GM12878 (cell line): ENCODE data around the gene LZTFL1. TPM values are rescaled to one million over a fixed set of nuclear protein-coding genes. Genes with fewer than 3 reads are reported as not detected.

Experiments
- ATAC-seq: fragments of 200-7000 bp; cut with Tn5 transposase; 3 replicates; pipeline ENCODE4 v1.9.1; 2020; ENCODE audit warnings: mild to moderate bottlenecking, moderate library complexity
- BruUV-seq: library from RNA; stranded (reverse); fragments of 400-500 nt; replicated peaks from 2 replicates; lab custom pipeline; 2021; lab: Mats Ljungman, UMichigan
- CTCF ChIA-PET: fragments of 300-600 bp; sonication (Branson Sonifier 250); formaldehyde crosslinking; extraction: SDS; loops from one replicate; lab custom pipeline; 2021; ENCODE audit warnings: inconsistent platforms; lab: Yijun Ruan, JAX
- POLR2A ChIA-PET: fragments of 350-600 bp; formaldehyde crosslinking; extraction: SDS; loops from one replicate; lab custom pipeline; 2021; ENCODE audit warnings: inconsistent platforms; lab: Charles Lee
- RAD21 ChIA-PET: fragments of 300-600 bp; sonication (Branson Sonifier 250); formaldehyde crosslinking; loops from one replicate; lab custom pipeline; 2023; ENCODE audit warnings: antibody characterized with exemption; ENCODE audit not compliant: unreplicated experiment; lab: Charles Lee
- SMC1A ChIA-PET: fragments of 300-600 bp; sonication (Branson Sonifier 250); formaldehyde crosslinking; loops from one replicate; lab custom pipeline; 2023; ENCODE audit not compliant: unreplicated experiment, uncharacterized antibody; lab: Charles Lee
- DNase-seq: peaks from one replicate; pipeline ENCODE4 v3.0.0-alpha.2; 2011; ENCODE audit warnings: low read depth, low spot score
- FAIRE-seq: peaks from 3 replicates; lab custom pipeline; 2011; peaks lifted over from hg19 to GRCh38; lab: Jason Lieb, UNC
- H2AFZ ChIP-seq: 2 replicates; pipeline ENCODE4 v1.6.0; 2011; ENCODE audit warnings: low read depth, low read length, control low read depth; ENCODE audit not compliant: control insufficient read depth
- H3K27ac ChIP-seq: 2 replicates; pipeline ENCODE4 v1.5.1; 2011; ENCODE audit warnings: control low read depth; ENCODE audit not compliant: control insufficient read depth, insufficient read depth
- H3K27me3 ChIP-seq, 2 experiments: replicated peaks in 1 of 2; 2 replicates each; pipeline versions ENCODE4 v1.6.0 to v1.6.1; 2011; ENCODE audit warnings: low read length in 1 of 2; ENCODE audit not compliant: control insufficient read depth in 2 of 2, insufficient read depth in 2 of 2
- H3K36me3 ChIP-seq, 2 experiments: 2 replicates each; pipeline ENCODE4 v1.5.1; 2011; ENCODE audit warnings: low read length in 1 of 2; ENCODE audit not compliant: control insufficient read depth in 2 of 2, insufficient read depth in 2 of 2
- H3K4me1 ChIP-seq: 2 replicates; pipeline ENCODE4 v1.6.1; 2011; ENCODE audit warnings: mild to moderate bottlenecking, low read length, moderate library complexity, mixed read lengths; ENCODE audit not compliant: control insufficient read depth, insufficient read depth
- H3K4me2 ChIP-seq: 2 replicates; pipeline ENCODE4 v1.6.0; 2011; ENCODE audit warnings: control low read depth; ENCODE audit not compliant: control insufficient read depth, insufficient read depth
- H3K4me3 ChIP-seq: fragments of 200-600 bp; sonication (generic); 2 replicates; pipeline ENCODE4 v1.5.1; 2016
- H3K79me2 ChIP-seq: 2 replicates; pipeline ENCODE4 v1.6.0; 2011; ENCODE audit warnings: low read length; ENCODE audit not compliant: control insufficient read depth, insufficient read depth
- H3K9ac ChIP-seq: 2 replicates; pipeline ENCODE4 v1.8.0; 2011; ENCODE audit warnings: low read length, control low read depth, mixed read lengths; ENCODE audit not compliant: control insufficient read depth, insufficient read depth
- H3K9me3 ChIP-seq: replicated peaks from 3 replicates; pipeline ENCODE4 v1.5.1; 2011; ENCODE audit warnings: mild to moderate bottlenecking, low read length; ENCODE audit not compliant: control insufficient read depth, insufficient read depth
- H4K20me1 ChIP-seq: 2 replicates; pipeline ENCODE4 v1.6.0; 2011; ENCODE audit not compliant: control insufficient read depth, insufficient read depth
- ASH2L ChIP-seq: fragments of 300-600, 200-600 bp; sonication (generic); IDR thresholded peaks from 2 replicates; pipeline ENCODE4 v1.6.1; 2017; ENCODE audit warnings: low read depth, mild to moderate bottlenecking, borderline replicate concordance
- BACH1 ChIP-seq: fragments of 450-650 bp; IDR thresholded peaks from 2 replicates; pipeline ENCODE4 v1.6.1; 2017; ENCODE audit warnings: mild to moderate bottlenecking, borderline replicate concordance
- CEBPB ChIP-seq, 2 experiments: fragments of 150-350 bp in 1 of 2; IDR thresholded peaks; 2 replicates each; pipeline ENCODE4 v1.6.1; 2012 to 2014; ENCODE audit warnings: low read depth in 2 of 2, low read length in 2 of 2, borderline replicate concordance in 1 of 2, inconsistent platforms in 1 of 2
- EGR1 ChIP-seq, 2 experiments: IDR thresholded peaks; 1 replicate in 1 of 2; 2 replicates in 1 of 2; pipeline ENCODE4 v1.6.1; 2011 to 2012; ENCODE audit warnings: low read depth in 2 of 2, low read length in 2 of 2, borderline replicate concordance in 1 of 2, mild to moderate bottlenecking in 1 of 2, moderate library complexity in 1 of 2
- GATAD2B ChIP-seq: fragments of 450-650 bp; conservative IDR thresholded peaks from 2 replicates; pipeline ENCODE4 v1.6.1; 2017; ENCODE audit warnings: low read depth, mild to moderate bottlenecking, moderate library complexity
- KDM1A ChIP-seq: fragments of 200-600 bp; sonication (generic); IDR thresholded peaks from 2 replicates; pipeline ENCODE4 v1.6.1; 2016; ENCODE audit warnings: borderline replicate concordance
- MTA2 ChIP-seq: fragments of 450-650 bp; IDR thresholded peaks from 2 replicates; pipeline ENCODE4 v1.6.1; 2016; ENCODE audit warnings: low read depth, mild to moderate bottlenecking, moderate library complexity
- NR2F1 ChIP-seq: fragments of 450-650 bp; conservative IDR thresholded peaks from 2 replicates; pipeline ENCODE4 v1.6.1; 2017; ENCODE audit warnings: mild to moderate bottlenecking
- SUZ12 ChIP-seq: fragments of 200-600 bp; sonication (generic); IDR thresholded peaks from one replicate; pipeline ENCODE4 v1.6.1; 2018; ENCODE audit warnings: antibody characterized with exemption, mild to moderate bottlenecking; ENCODE audit not compliant: unreplicated experiment
- TAF1 ChIP-seq: IDR thresholded peaks from 2 replicates; pipeline ENCODE4 v1.6.1; 2011; ENCODE audit warnings: mild to moderate bottlenecking, low read depth, low read length, borderline replicate concordance
- WRNIP1 ChIP-seq: IDR thresholded peaks from 2 replicates; pipeline ENCODE4 v1.6.1; 2011; ENCODE audit warnings: low read depth, low read length, improper control_type of control experiment, borderline replicate concordance
- ZBED1 ChIP-seq: IDR thresholded peaks from 2 replicates; pipeline ENCODE4 v1.6.1; 2016; ENCODE audit warnings: borderline replicate concordance
- ZNF687 ChIP-seq: fragments of 450-650 bp; IDR thresholded peaks from 2 replicates; pipeline ENCODE4 v1.6.1; 2017; ENCODE audit warnings: mild to moderate bottlenecking, moderate library complexity
- WGBS: methylation state at CpG from one replicate; pipeline ENCODE4 v1.1.6; 2016; ENCODE audit warnings: low lambda C conversion rate; ENCODE audit not compliant: insufficient replicate concordance, insufficient coverage; ENCODE audit errors: missing lambda C conversion rate; 5-methylcytosine and 5-hydroxymethylcytosine counted together
- in situ Hi-C: fragments of 300-500 bp; cut with MboI; formaldehyde crosslinking; loops from 9 replicates; pipeline ENCODE4 v1.14.3; 2018; ENCODE audit warnings: mixed read lengths
- intact Hi-C: fragments of 100-400 bp; cut with micrococcal nuclease; formaldehyde crosslinking; loops from one replicate; pipeline ENCODE4 v1.14.2; 2022; ENCODE audit not compliant: unreplicated experiment
- polyA plus RNA-seq, 11 experiments: library from polyadenylated mRNA; depleted of rRNA in 4 of 11; unstranded in 6 of 11; stranded (reverse) in 5 of 11; fragments of >200 nt; fragmentation: Nextera tagmentation in 4 of 11; fragmentation: Illumina TruSeq in 1 of 11; extraction: Ambion mirVana in 4 of 11; extraction: Trizol in 1 of 11; gene quantifications; 1 replicate in 1 of 11; 2 replicates in 10 of 11; pipeline versions ENCODE4 v1.2.1 to v1.2.3, GENCODE V29; 2011 to 2016; ENCODE audit warnings: inconsistent platforms in 2 of 11, missing spikeins in 2 of 11, low read depth in 1 of 11
- total RNA-seq, 4 experiments: library from RNA; depleted of rRNA in 3 of 4; stranded (reverse); fragments of >200 nt in 3 of 4; fragmentation: Illumina TruSeq in 1 of 4; extraction: Trizol in 1 of 4; gene quantifications; 2 replicates each; pipeline versions ENCODE4 v1.2.1 to v1.2.3, GENCODE V29; 2013 to 2021
- TF ChIP-seq, protein P1 (sequence below): fragments of 450-650 bp; IDR thresholded peaks from 2 replicates; pipeline ENCODE4 v1.6.1; 2017; ENCODE audit warnings: antibody characterized with exemption, mild to moderate bottlenecking, moderate library complexity
- TF ChIP-seq, protein P2 (sequence below): IDR thresholded peaks from 2 replicates; pipeline ENCODE4 v1.6.1; 2012; ENCODE audit warnings: low read depth, low read length, improper control_type of control experiment

Gene LZTFL1
- total and polyA plus RNA-seq, 10 of the 15 experiments (the other 5 are each of a cell fraction or from before 2014, with no cell fraction given): 9.8 to 74.1 (median 11.9) TPM

DNA sequence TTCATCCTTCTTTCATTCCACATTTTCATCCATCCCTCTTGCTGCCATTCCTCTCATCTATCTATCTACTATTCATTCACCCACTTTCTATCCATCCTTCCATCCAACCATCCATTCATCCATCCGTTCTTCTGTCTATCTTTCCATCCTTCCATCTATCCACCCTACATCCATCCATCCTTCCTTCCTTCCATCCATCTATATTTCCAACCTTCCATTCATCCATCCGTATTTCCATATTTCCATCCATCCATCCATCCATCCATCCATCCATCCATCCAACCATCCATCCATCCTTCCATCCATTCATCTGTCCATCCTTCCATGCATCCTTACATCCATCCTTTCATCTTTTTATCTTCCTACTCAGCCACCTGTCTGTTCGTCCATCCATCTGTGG lies 59.5 kb downstream of the LZTFL1 start:
- DNase-seq (no peak), ATAC-seq (no peak), FAIRE-seq (no peak)
- Histone ChIP-seq H3K27me3 (0 out of 4 replicates have a peak, but pooled peaks cover 0 to 3% of the 10 kb centered on the region in 2 experiments), H3K9me3 (no peaks in the 10 kb centered on the region; the same call in 2 of the 3 replicates), H4K20me1 (no peaks in the 10 kb centered on the region), H3K36me3 (no peaks in the 10 kb centered on the region), H3K27ac (no peak overlapping the region), H3K4me2 (no peak overlapping the region), H2AFZ (no peak overlapping the region), H3K4me1 (no peaks in the 10 kb centered on the region), H3K9ac (no peak overlapping the region), H3K4me3 (no peak overlapping the region), H3K79me2 (no peaks in the 10 kb centered on the region)
- ChIA-PET CTCF (no interaction called here), RAD21 (interaction anchor here (1.0 kb wide), 1 partner anchor 296 kb away, joined by 3 read pairs; no protein-coding TSS in a partner anchor), POLR2A (no interaction called here), SMC1A (no interaction called here)
- intact Hi-C loops: no loop called here
- no TSS peak for BruUV-seq
- 19% methylated on average over 3 of the region's 3 CpGs for WGBS
- in situ Hi-C loops: no loop called here
- TF ChIP-seq, protein P1, sequence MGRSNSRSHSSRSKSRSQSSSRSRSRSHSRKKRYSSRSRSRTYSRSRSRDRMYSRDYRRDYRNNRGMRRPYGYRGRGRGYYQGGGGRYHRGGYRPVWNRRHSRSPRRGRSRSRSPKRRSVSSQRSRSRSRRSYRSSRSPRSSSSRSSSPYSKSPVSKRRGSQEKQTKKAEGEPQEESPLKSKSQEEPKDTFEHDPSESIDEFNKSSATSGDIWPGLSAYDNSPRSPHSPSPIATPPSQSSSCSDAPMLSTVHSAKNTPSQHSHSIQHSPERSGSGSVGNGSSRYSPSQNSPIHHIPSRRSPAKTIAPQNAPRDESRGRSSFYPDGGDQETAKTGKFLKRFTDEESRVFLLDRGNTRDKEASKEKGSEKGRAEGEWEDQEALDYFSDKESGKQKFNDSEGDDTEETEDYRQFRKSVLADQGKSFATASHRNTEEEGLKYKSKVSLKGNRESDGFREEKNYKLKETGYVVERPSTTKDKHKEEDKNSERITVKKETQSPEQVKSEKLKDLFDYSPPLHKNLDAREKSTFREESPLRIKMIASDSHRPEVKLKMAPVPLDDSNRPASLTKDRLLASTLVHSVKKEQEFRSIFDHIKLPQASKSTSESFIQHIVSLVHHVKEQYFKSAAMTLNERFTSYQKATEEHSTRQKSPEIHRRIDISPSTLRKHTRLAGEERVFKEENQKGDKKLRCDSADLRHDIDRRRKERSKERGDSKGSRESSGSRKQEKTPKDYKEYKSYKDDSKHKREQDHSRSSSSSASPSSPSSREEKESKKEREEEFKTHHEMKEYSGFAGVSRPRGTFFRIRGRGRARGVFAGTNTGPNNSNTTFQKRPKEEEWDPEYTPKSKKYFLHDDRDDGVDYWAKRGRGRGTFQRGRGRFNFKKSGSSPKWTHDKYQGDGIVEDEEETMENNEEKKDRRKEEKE: no peak
- no peak for TF ChIP-seq SUZ12
- no peak for TF ChIP-seq EGR1 (IDR thresholded peaks at IDR 0.05; ENCODE audit: borderline replicate concordance in 1 of 2, low read depth in 2 of 2, low read length in 2 of 2)
- TF ChIP-seq ZBED1: no peak
- no peak for TF ChIP-seq BACH1
- no peak for TF ChIP-seq NR2F1
- TF ChIP-seq WRNIP1: no peak
- no peak for TF ChIP-seq TAF1
- TF ChIP-seq ZNF687: no peak
- no peak for TF ChIP-seq GATAD2B
- no peak for TF ChIP-seq MTA2
- no peak for TF ChIP-seq CEBPB (IDR thresholded peaks at IDR 0.05; ENCODE audit: borderline replicate concordance in 1 of 2, low read depth in 2 of 2, low read length in 2 of 2)
- no peak for TF ChIP-seq ASH2L
- no peak for TF ChIP-seq KDM1A
- TF ChIP-seq, protein P2, sequence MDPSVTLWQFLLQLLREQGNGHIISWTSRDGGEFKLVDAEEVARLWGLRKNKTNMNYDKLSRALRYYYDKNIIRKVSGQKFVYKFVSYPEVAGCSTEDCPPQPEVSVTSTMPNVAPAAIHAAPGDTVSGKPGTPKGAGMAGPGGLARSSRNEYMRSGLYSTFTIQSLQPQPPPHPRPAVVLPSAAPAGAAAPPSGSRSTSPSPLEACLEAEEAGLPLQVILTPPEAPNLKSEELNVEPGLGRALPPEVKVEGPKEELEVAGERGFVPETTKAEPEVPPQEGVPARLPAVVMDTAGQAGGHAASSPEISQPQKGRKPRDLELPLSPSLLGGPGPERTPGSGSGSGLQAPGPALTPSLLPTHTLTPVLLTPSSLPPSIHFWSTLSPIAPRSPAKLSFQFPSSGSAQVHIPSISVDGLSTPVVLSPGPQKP: no peak
